Measurements from ENCODE around the gene RNF10. TPM values are rescaled to one million over a fixed set of nuclear protein-coding genes. Genes with fewer than 3 reads are reported as not detected.

RNF10 gene
- total and polyA plus RNA-seq, 9 of the 15 experiments (the other 6 are each of a cell fraction or from before 2014, with no cell fraction given), result 43.0 to 139 (median 80.1) TPM

GRCh38 chr12:120583478-120584030, 49.4 kb downstream of the RNF10 start (continued):
- TF ChIP-seq REST (IDR thresholded peaks at IDR 0.05; ENCODE audit: borderline replicate concordance), result peak; percentile 61; the same call in 1 of the 2 replicates
- TF ChIP-seq REST (CRISPR knock-in tag; IDR thresholded peaks at IDR 0.05; ENCODE audit: low read depth), result no peak
- TF ChIP-seq ZNF175 (CRISPR knock-in tag; IDR thresholded peaks at IDR 0.05; ENCODE audit: low read depth), result no peak
- TF ChIP-seq POU5F1 (IDR thresholded peaks at IDR 0.05; ENCODE audit: borderline replicate concordance, low read depth, low read length, partially characterized antibody), result no peak
- no peak for TF ChIP-seq DPF2 (IDR thresholded peaks at IDR 0.05)
- TF ChIP-seq KLF6 (CRISPR knock-in tag; IDR thresholded peaks at IDR 0.05; ENCODE audit: borderline replicate concordance), result no peak
- TF ChIP-seq ZBTB12 (CRISPR knock-in tag; IDR thresholded peaks at IDR 0.05), result no peak
- no peak for TF ChIP-seq TSHZ1 (CRISPR knock-in tag; IDR thresholded peaks at IDR 0.05)
- no peak for TF ChIP-seq HNRNPLL (IDR thresholded peaks at IDR 0.05; ENCODE audit: low read depth, low read length, poor library complexity, severe bottlenecking)
- TF ChIP-seq PHB (CRISPR knock-in tag; IDR thresholded peaks at IDR 0.05), result no peak
- TF ChIP-seq XRCC4 (IDR thresholded peaks at IDR 0.05; ENCODE audit: extremely low read depth, insufficient read depth, insufficient read length), result no peak
- TF ChIP-seq CBX1 (IDR thresholded peaks at IDR 0.05; ENCODE audit: low read depth), result 0 out of 2 replicates have a peak, but pooled peaks have one; percentile 33
- no peak for TF ChIP-seq CEBPG (CRISPR knock-in tag; IDR thresholded peaks at IDR 0.05)
- no peak for TF ChIP-seq CEBPG (tag; conservative IDR thresholded peaks at IDR 0.05 in 1 of 2, IDR thresholded peaks at IDR 0.05 in 1 of 2)
- TF ChIP-seq ZNF668 (CRISPR knock-in tag; IDR thresholded peaks at IDR 0.05), result no peak

Data from K562 (cell line).